ENCODE results near the gene ACY1.

The ACY1 gene

DNA sequence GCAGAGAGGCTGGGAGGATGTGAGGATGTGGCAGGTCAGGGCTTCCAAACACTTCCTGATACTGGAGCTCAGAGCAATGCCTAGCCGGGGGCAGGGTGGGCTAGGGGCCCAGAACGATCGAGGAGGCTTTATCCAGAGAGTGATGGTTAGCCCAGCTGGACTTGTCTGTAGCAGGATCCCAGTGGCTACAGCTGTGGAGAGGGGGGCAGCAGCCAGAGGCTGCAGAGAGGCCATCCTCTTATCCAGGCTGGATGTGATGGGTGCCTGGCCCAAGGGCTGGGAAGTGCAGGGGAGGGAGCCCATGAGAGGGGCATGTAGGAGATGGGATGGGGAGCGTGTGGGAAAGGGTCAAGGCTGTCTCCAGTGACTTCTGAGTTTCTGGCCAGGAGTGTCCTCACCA is 36.5 kb upstream of the ACY1 start:
- TF ChIP-seq, protein P1, sequence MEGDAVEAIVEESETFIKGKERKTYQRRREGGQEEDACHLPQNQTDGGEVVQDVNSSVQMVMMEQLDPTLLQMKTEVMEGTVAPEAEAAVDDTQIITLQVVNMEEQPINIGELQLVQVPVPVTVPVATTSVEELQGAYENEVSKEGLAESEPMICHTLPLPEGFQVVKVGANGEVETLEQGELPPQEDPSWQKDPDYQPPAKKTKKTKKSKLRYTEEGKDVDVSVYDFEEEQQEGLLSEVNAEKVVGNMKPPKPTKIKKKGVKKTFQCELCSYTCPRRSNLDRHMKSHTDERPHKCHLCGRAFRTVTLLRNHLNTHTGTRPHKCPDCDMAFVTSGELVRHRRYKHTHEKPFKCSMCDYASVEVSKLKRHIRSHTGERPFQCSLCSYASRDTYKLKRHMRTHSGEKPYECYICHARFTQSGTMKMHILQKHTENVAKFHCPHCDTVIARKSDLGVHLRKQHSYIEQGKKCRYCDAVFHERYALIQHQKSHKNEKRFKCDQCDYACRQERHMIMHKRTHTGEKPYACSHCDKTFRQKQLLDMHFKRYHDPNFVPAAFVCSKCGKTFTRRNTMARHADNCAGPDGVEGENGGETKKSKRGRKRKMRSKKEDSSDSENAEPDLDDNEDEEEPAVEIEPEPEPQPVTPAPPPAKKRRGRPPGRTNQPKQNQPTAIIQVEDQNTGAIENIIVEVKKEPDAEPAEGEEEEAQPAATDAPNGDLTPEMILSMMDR (conservative IDR thresholded peaks at IDR 0.05; ENCODE audit: control insufficient read depth, insufficient read depth, low read depth, low read length) = no peak
- no peak overlapping the region for H3K4me3 ChIP-seq (ENCODE audit: control insufficient read depth, low read depth, low read length)
- no peak for DNase-seq (ENCODE audit: low read depth)

DNA sequence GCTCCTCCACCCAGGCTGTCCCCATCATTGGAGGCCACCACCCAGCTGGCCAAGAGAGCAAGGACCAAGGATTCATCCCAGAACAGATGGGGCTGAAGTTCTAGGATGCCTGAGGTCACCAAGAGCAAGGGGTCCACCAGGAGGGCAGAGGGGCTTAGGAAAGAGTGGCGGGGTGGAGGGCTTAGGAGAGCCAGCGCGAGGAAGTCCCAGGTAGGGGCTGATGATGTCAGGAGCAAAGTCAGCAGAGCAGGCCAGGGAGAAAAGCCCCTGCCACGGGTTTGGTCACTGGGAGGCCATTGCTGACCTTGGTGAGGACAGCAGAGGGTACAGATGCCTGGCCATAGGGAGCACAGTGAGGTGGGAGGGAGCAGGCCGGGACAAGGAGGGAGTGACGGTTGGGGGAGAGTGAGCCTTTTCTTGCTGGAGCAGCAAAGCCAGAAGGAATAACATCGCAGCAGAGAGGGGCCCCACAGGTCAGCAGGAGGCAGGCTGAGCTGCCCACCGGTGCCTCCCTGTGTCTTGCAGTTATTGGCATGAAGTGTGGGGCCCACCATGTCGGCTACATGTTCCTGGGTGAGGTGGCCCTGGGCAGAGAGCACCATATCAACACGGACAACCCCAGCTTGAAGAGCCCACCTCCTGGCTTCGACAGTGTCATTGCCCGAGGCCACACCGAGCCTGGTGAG is 36.0 kb upstream of the ACY1 start:
- no peak for DNase-seq (ENCODE audit: low read depth)
- TF ChIP-seq, protein P1 (conservative IDR thresholded peaks at IDR 0.05; ENCODE audit: control insufficient read depth, insufficient read depth, low read depth, low read length) = no peak
- no peak overlapping the region for H3K4me3 ChIP-seq (ENCODE audit: control insufficient read depth, low read depth, low read length)

DNA sequence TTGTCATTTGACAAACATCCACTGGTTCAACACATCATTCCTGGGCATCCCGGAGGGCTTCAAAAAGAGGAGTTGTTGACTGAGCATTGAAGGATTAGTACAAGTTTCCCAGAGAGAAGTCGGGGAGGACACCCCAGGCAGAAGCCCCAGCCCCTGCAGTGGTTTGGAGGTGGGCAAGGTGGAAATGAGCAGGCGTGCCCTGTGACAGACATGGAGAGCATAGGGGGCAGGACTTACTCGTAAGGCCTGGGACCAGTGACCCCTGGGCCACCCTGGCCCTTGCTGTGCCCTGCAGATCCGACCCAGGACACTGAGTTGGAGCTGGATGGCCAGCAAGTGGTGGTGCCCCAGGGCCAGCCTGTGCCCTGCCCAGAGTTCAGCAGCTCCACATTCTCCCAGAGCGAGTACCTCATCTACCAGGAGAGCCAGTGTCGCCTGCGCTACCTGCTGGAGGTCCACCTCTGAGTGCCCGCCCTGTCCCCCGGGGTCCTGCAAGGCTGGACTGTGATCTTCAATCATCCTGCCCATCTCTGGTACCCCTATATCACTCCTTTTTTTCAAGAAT is 35.2 kb upstream of the ACY1 start:
- no peak overlapping the region for H3K4me3 ChIP-seq (ENCODE audit: control insufficient read depth, low read depth, low read length)
- DNase-seq (ENCODE audit: low read depth) = no peak
- TF ChIP-seq, protein P1 (conservative IDR thresholded peaks at IDR 0.05; ENCODE audit: control insufficient read depth, insufficient read depth, low read depth, low read length) = no peak

DNA sequence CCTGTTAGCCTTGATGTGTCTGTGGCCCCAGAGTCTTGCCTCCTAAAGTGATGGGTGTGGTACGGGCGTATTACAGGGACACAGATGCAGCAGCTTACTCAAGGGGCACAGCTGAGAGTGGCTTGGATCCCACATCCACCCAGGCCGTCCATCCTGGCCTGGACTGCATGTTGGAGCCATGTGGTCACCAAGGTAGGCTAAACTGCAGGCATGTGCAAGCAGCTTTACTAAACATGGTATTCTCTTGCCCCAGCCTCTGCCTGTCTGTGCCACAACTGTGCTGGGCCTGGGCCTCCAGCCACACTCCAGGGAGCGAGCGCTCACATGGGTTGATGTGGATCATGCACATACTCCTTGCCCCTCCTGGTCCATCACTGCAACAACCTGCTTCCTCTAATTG is 34.2 kb upstream of the ACY1 start:
- H3K4me3 ChIP-seq (ENCODE audit: control insufficient read depth, low read depth, low read length) = no peak overlapping the region
- TF ChIP-seq, protein P1 (conservative IDR thresholded peaks at IDR 0.05; ENCODE audit: control insufficient read depth, insufficient read depth, low read depth, low read length) = no peak
- DNase-seq (ENCODE audit: low read depth) = no peak

DNA sequence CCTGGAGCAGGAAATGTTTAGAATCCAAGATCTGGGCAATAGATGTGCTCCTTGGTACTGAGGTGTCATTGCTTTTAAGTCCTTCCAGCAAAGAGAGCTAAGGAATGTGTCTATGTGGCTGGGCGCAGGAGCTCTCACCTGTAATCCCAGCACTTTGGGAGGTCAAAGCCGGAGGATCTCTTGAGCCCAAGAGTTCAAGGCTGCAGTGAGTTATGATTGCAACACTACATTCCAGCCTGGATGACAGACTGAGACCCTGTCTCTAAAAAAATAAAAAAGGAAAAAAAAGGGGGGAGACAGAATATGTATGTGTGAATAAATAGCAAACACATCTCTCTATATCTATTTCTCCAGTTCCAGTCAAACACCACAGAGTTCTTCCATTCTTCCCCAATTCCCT is 32.4 kb upstream of the ACY1 start:
- TF ChIP-seq, protein P1 (conservative IDR thresholded peaks at IDR 0.05; ENCODE audit: control insufficient read depth, insufficient read depth, low read depth, low read length) = no peak
- no peak for DNase-seq (ENCODE audit: low read depth)
- H3K4me3 ChIP-seq (ENCODE audit: control insufficient read depth, low read depth, low read length) = no peak overlapping the region

DNA sequence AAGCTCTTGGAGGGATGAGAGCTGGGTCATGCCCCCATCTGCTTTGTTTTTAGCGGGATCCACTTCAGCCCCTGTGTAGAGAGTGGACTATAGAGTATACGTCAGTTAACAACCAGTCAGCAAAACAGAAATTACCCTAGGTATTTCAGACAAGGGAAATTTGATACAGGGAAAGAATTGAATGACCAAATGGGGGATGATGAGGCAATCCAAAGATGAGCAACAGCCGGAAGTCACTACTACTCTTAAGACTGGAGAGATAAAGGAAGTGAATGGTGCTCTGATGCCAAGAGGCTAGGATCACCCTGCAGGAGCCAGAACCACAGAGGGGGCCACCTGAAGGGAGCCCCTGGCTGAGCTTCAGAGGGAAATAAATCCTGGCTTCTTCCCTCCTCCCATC is 29.9 kb upstream of the ACY1 start:
- TF ChIP-seq, protein P1 (conservative IDR thresholded peaks at IDR 0.05; ENCODE audit: control insufficient read depth, insufficient read depth, low read depth, low read length) = no peak
- peak; percentile 83 for DNase-seq (ENCODE audit: low read depth)
- no peak overlapping the region for H3K4me3 ChIP-seq (ENCODE audit: control insufficient read depth, low read depth, low read length)
